IPS-18a (cell line): Measurements from ENCODE around the gene NANOS2.
"Not testable (repeated sequence)": the region's sequence is repeated elsewhere in the genome, so short reads cannot be mapped to it uniquely, and the experiment has no call there.

ENCODE experiments used
- H3K27ac ChIP-seq: one replicate; pipeline ENCODE4 v1.5.1; 2013; ENCODE audit warnings: low read length
- H3K27me3 ChIP-seq: one replicate; pipeline ENCODE4 v1.6.1; 2013; ENCODE audit warnings: mild to moderate bottlenecking, low read length; ENCODE audit not compliant: control insufficient read depth, insufficient read depth
- H3K36me3 ChIP-seq: one replicate; pipeline ENCODE4 v1.6.1; 2013; ENCODE audit warnings: low read depth, low read length; ENCODE audit not compliant: control insufficient read depth
- H3K4me1 ChIP-seq: one replicate; pipeline ENCODE4 v1.6.1; 2013; ENCODE audit warnings: low read depth, low read length; ENCODE audit not compliant: control insufficient read depth
- H3K4me3 ChIP-seq: one replicate; pipeline ENCODE4 v1.5.1; 2013; ENCODE audit warnings: low read length
- H3K9ac ChIP-seq: one replicate; pipeline ENCODE4 v1.6.1; 2013; ENCODE audit warnings: mild to moderate bottlenecking, low read length, moderate library complexity
- H3K9me3 ChIP-seq: one replicate; pipeline ENCODE4 v1.6.1; 2013; ENCODE audit warnings: low read depth, low read length; ENCODE audit not compliant: control insufficient read depth

NANOS2 gene

DNA sequence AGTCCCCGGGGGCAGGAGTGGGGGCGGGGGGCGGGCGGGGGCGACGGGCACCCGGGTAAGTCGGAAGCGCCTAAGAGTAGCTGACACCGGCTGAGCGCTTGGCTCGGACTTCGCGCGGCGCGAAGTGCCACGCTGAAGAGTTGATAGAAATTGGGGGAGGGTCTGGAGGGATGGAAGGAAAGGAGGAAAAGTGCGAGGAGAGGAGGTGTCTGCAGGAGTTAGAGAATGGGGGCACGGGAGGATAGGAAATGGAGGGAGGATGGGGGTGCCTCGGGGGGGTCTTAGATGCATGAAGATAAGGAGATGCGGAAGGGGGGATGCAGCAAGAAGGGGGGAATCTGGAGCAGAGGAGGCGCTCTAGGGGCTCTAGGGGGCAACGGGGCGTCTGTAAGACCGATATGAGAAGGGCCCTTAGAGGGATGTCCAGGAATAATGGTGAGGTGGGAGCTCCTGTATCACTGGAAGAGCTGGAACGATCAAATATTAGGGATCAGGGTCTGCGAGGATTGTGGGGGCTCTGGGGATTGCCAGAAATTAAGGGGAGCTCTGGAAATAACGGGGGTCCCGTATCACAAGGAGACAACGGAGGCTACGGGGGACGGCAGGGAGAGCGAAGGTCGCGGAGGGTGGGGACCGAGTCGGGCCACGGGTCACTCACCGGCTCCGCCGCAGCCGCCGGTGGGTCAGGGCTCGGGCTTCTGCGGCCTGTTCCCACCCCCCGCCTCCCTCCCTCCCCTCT is 12.5 kb downstream of the NANOS2 start, which contains the start of gene MYPOP:
Gene MYPOP (minus strand): TSS at position 702 of the 739 bp plus-strand sequence. CDS start 840 bp downstream, outside the sequence.
- H3K9me3 ChIP-seq: no peaks in the 10 kb centered on the region
- no peak within 1 kb of the TSS for H3K27ac ChIP-seq
- no peaks in the 10 kb centered on the region for H3K4me1 ChIP-seq
- peak within 1 kb of the TSS; percentile 50 for H3K9ac ChIP-seq
- peaks cover 23% of the 10 kb centered on the region for H3K27me3 ChIP-seq
- H3K4me3 ChIP-seq: peak within 1 kb of the TSS; percentile 77
- peaks cover 4% of the 10 kb centered on the region for H3K36me3 ChIP-seq

DNA sequence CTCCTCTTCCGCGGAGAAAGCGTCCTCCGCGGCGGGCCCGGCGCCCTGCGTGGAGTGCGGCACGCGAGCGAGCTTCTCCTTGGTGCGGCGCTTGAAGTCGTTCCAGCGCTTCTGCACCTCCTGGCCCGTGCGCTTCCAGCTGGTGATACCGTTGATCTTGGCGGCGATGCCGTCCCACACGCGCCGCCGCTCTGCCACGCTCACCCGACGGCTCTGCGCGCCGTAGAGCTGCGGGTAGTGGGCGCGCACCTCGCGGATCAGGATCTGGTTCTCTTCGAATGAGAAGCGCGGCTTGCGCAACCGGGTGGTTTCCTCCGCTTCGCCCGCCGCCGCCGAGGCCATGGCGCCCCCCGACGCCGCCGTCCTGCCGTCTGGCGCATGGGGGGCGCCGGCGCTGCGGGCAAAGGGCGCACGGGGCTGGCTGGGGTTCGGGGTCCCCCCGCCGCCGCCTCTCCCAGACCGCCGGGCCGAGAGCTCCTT is 13.1 kb downstream of the NANOS2 start:
- Histone ChIP-seq H3K27me3 (peaks cover 23% of the 10 kb centered on the region), H3K27ac (no peak overlapping the region), H3K4me3 (peak overlapping the region; percentile 77), H3K9ac (no peak overlapping the region), H3K4me1 (no peaks in the 10 kb centered on the region), H3K36me3 (peaks cover 4% of the 10 kb centered on the region), H3K9me3 (no peaks in the 10 kb centered on the region)

DNA sequence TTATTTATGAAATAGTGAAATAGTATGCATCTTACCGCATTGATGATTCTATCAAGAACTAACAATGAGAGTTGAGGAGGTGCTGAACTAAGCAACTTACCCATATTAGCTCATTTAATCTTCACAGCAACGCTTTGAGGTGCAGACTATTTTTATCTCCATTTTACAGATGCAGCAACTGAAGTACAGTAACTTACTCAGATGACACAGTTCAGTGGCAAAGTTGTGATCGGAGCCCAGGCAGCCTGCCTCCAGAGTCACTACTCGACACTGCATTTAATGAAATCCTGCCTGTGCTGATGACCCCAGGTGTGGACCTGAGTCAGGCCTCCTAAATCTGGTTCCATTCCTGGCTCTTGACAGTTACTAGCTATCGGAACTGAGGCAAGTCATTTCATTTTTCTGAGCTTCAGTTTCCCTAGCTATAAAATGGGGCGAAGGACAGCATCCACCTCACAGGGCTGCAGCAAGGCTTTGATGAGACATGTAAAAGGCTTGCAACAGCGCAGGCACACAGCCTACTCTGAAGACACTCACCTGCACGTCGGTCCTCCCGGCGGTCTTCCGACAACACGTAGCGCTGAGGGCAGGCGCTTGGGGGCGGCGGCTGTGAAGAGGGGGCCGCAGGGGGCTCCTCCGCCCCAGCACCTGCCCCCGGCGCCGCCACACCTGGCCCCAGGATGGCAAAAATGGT is 13.7 kb downstream of the NANOS2 start:
- Histone ChIP-seq H3K36me3 (peaks cover 4% of the 10 kb centered on the region), H3K4me1 (no peaks in the 10 kb centered on the region), H3K9me3 (no peaks in the 10 kb centered on the region), H3K4me3 (peak overlapping the region; percentile 77), H3K9ac (no peak overlapping the region), H3K27me3 (peaks cover 23% of the 10 kb centered on the region), H3K27ac (no peak overlapping the region)

DNA sequence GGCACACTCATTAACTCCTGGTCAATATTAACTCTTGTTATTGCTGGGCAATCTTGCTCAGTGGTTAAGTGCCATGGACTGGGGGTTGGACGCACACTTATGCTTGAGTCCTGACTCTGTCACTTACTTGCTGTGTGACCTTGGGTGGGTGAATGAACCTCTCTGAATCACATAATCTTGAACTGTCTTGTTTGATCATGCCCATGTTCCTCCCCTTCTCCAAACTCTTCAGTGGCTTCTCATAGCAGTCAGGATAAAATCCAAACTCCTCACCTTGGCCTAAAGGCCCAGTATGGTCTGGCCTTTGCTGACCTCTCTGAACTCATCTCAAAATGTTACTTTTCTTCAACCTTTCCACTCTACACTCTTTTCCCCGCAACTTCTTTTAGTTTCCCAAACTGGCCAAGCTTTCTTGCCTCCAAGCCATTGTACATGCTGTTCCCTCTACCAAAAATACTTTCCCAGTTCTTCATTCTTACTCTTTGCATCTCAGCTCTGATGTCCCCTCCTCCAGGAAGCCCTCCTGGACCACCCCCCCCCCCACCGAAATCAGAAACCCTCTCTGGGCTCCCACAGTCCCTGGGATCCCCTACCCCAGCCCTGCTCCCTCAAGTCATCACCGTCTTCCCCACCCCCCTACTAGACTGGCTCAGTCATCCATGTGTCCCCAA is 14.5 kb downstream of the NANOS2 start:
- H3K9ac ChIP-seq: no peak overlapping the region
- no peak overlapping the region for H3K4me3 ChIP-seq
- H3K9me3 ChIP-seq: no peaks in the 10 kb centered on the region
- H3K36me3 ChIP-seq: peaks cover 4% of the 10 kb centered on the region
- H3K27me3 ChIP-seq: peaks cover 23% of the 10 kb centered on the region
- no peak overlapping the region for H3K27ac ChIP-seq
- H3K4me1 ChIP-seq: no peaks in the 10 kb centered on the region

DNA sequence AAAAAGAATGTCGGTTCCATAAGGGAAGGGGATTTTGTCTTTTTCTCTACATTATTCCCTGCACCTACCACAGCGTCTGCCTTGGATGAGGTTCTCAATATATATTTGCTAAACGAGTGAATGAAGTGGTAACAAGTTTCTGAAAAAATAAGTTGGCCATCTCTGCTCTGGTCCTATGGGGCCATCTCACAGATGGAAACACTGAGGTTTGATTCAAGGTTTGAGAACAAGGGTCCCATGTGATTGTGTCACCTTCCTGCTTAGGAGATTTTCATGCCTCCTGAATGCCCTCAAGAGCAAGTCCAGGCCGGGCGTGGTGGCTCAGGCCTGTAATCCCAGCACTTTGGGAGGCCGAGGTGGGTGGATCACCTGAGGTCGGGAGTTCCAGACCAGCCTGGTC is 15.3 kb downstream of the NANOS2 start:
- Histone ChIP-seq H3K9ac (no peak overlapping the region), H3K4me3 (no peak overlapping the region), H3K36me3 (peaks cover 4% of the 10 kb centered on the region), H3K9me3 (no peaks in the 10 kb centered on the region), H3K27me3 (peaks cover 23% of the 10 kb centered on the region), H3K4me1 (no peaks in the 10 kb centered on the region), H3K27ac (no peak overlapping the region)

DNA sequence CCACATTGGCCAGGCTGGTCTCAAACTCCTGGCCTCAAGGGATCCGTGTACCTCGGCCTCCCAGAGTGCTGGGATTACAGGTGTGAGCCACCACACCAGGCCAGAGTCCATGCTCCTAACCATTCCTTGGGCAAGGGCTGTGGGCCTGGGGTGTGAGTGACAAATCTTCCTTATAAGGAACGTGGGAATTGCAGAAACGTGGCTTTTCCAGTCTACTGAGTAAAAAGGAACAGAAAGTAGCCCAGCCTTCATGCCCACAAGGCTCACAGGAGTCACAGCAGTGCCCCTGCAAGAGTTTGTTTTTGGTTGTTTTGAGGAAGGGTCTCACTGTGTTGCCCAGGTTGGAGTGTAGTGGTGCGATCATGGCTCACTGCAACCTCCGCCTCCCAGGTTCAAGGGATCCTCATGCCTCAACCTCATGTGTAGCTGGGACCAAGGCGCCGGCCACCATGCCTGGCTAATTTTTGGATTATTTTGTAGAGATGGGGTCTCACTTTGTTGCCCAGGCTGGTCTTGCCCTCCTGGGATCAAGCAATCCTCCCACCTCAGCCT is 17.2 kb downstream of the NANOS2 start:
- H3K9ac ChIP-seq: no peak overlapping the region
- H3K36me3 ChIP-seq: peaks cover 4% of the 10 kb centered on the region

DNA sequence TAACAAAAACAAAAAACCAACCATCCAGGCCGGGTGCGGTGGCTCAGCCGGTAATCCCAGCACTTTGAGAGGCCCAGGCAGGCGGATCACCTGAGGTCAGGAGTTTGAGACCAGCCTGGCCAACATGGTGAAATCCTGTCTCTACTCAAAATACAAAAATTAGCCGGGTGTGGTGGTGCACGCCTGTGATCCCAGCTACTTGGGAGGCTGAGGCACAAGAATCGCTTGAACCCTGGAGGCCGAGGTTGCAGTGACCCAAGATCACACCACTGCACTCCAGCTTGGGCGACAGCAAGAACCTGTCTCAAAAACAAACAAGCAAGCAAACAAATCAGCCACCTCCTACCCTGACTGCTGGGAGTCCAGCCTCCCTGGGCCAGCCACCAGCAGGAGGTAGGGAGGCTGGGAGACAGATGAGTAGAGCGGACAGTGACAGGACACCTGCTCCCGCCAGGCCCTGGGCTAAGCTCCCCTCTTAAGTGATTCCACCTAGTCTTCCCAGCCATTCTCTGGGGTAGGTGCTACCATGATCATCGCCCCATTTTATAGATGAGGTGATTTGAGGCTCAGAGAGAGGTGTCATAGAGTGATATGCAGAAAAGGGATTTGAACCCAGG is 18.5 kb downstream of the NANOS2 start:
- not testable (repeated sequence) for H3K4me3 ChIP-seq, H3K27ac ChIP-seq, H3K4me1 ChIP-seq, H3K36me3 ChIP-seq, H3K9ac ChIP-seq, H3K9me3 ChIP-seq
- H3K27me3 ChIP-seq: peaks cover 13% of the 10 kb centered on the region

More for the DNA sequence above, 17.2 kb downstream of the NANOS2 start:
- Histone ChIP-seq H3K27me3 (peaks cover 23% of the 10 kb centered on the region), H3K9me3 (no peaks in the 10 kb centered on the region), H3K4me3 (no peak overlapping the region), H3K27ac (no peak overlapping the region), H3K4me1 (no peaks in the 10 kb centered on the region)

DNA sequence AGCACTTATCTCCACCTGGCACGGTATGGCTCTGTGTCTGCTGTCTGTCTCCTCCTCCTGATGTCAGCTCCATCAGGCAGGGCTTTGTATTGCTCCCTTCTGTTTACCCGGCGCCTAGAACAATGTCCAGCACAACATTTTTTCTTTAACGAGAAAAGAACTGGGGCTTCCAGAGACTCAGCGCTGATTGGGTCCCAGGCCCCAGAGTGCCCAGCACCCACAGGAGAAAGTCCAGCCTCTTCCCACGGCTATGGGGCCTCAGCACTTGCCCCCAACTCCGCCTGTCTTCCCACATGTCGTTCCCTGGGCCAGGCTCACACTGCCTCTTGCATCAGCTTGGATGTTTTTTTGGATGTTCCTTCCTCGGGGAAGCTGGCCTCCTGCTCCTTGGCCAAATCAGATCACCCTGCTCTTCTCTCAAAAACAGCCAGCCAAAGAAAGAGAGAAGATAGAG is 19.0 kb downstream of the NANOS2 start:
- Histone ChIP-seq H3K36me3 (peaks cover 4% of the 10 kb centered on the region), H3K27me3 (peaks cover 7% of the 10 kb centered on the region), H3K4me3 (no peak overlapping the region), H3K4me1 (no peaks in the 10 kb centered on the region), H3K9ac (no peak overlapping the region), H3K9me3 (no peaks in the 10 kb centered on the region), H3K27ac (no peak overlapping the region)

DNA sequence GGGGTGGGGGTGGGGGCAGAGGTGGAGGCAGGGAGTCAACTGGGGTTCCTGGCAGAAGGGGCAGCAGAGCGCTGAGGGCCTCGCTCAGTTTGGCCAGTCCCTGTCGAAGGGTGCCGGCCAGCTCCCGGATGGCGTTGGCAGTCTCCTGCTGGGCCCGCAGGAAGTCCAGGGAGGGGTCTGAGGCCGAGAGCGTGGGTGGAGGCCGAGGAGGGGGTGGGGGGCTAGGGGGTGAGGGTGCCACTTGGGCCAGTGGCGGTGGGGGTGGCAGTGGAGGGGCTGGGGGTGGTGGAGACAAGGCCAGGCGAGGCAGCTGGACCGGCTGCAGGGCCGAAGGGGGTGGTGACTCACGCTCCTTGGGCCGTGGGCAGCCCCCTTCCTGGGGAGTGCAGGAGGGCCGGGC is 23.7 kb downstream of the NANOS2 start:
- Histone ChIP-seq H3K9ac (no peak overlapping the region), H3K4me3 (no peak overlapping the region), H3K27ac (no peak overlapping the region), H3K36me3 (no peaks in the 10 kb centered on the region), H3K9me3 (no peaks in the 10 kb centered on the region), H3K4me1 (peaks cover 2% of the 10 kb centered on the region), H3K27me3 (no peaks in the 10 kb centered on the region)

DNA sequence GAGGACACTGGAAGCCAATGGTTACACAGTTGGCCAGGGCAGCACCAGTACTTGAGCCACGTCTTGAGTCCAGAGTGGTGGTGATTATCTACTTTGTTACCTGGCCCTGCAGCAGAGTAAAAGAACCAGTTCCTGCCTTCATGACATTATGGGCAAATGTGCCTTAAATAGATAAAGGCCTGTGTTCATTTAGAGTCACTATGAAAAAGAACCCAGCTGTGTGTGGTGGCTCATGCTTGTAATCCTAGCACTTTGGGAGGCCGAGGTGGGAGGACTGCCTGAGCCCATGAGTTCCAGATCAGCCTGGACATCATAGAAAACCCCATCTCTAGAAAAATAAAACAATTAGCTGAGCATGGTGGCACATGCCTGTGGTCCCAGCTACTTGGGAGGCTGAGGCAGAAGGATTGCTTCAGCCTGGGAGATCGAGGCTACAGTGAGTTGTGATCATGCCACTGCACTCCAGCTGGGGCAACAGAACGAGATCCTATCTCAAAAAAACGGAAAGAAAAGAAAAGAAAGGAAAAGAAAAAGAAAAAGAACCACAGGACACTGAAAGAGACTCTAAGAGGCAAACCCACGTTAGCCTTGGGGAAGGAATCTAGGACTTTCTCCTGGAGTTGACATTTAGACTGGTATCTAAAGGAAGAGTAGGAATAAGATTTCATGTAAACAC is 25.2 kb downstream of the NANOS2 start:
- Histone ChIP-seq H3K9ac (no peak overlapping the region), H3K36me3 (no peaks in the 10 kb centered on the region), H3K4me1 (peaks cover 2% of the 10 kb centered on the region), H3K9me3 (no peaks in the 10 kb centered on the region), H3K4me3 (no peak overlapping the region), H3K27me3 (no peaks in the 10 kb centered on the region), H3K27ac (no peak overlapping the region)
